ENCODE results near the gene KRT36. TPM values are rescaled to one million over a fixed set of nuclear protein-coding genes. Genes with fewer than 3 reads are reported as not detected.

The KRT36 gene
- total RNA-seq, 1 donor from 2014 or later = not detected

- Mint-ChIP-seq H3K4me1 (no peaks in the 10 kb centered on the region), H3K36me3 (ENCODE audit: low read depth) (no peaks in the 10 kb centered on the region), H3K9me3 (no peaks in the 10 kb centered on the region), H3K27ac (no peak overlapping the region), H3K27me3 (peaks cover 12% of the 10 kb centered on the region), H3K4me3 (no peak overlapping the region)
- intact Hi-C loops (cut with micrococcal nuclease) = no loop called here
- DNase-seq = no peak
Measured at GRCh38 chr17:41439375-41439774, 50.3 kb downstream of the KRT36 start.

- Mint-ChIP-seq H3K36me3 (ENCODE audit: low read depth) (no peaks in the 10 kb centered on the region), H3K4me3 (no peak overlapping the region), H3K27me3 (peaks cover 5% of the 10 kb centered on the region), H3K27ac (no peak overlapping the region), H3K9me3 (no peaks in the 10 kb centered on the region), H3K4me1 (no peaks in the 10 kb centered on the region)
- intact Hi-C loops (cut with micrococcal nuclease) = no loop called here
- DNase-seq = no peak
Measured at GRCh38 chr17:41437769-41438168, 51.9 kb downstream of the KRT36 start.

- Mint-ChIP-seq H3K4me3 (no peak overlapping the region), H3K36me3 (ENCODE audit: low read depth) (no peaks in the 10 kb centered on the region), H3K9me3 (no peaks in the 10 kb centered on the region), H3K27ac (no peak overlapping the region), H3K4me1 (no peaks in the 10 kb centered on the region), H3K27me3 (peaks cover 3% of the 10 kb centered on the region)
- intact Hi-C loops (cut with micrococcal nuclease) = no loop called here
- DNase-seq = no peak
Measured at GRCh38 chr17:41437254-41437653, 52.5 kb downstream of the KRT36 start.

Other genes starting within 250 kb of the KRT36 start
- not detected in 2 replicates for gene KRTAP9-4, start 240.2 kb downstream of the KRT36 start, total RNA-seq
- gene KRTAP9-9, start 234.5 kb downstream of the KRT36 start, total RNA-seq = not detected in 2 replicates
- gene KRTAP9-6, start 224.5 kb downstream of the KRT36 start, total RNA-seq = not detected in 2 replicates
- gene KRTAP9-7, start 214.2 kb downstream of the KRT36 start, total RNA-seq = not detected in 2 replicates
- not detected in 2 replicates for gene KRTAP29-1, start 187.1 kb downstream of the KRT36 start, total RNA-seq
- not detected in 2 replicates for gene KRTAP16-1, start 180.6 kb downstream of the KRT36 start, total RNA-seq
- not detected in 2 replicates for gene KRTAP17-1, start 174.2 kb downstream of the KRT36 start, total RNA-seq
- gene KRT33A, start 139.1 kb downstream of the KRT36 start, total RNA-seq = not detected in 2 replicates
- not detected in 2 replicates for gene KRT33B, start 120.1 kb downstream of the KRT36 start, total RNA-seq
- not detected in 2 replicates for gene KRT34, start 107.6 kb downstream of the KRT36 start, total RNA-seq
- not detected in 2 replicates for gene KRT31, start 92.3 kb downstream of the KRT36 start, total RNA-seq
- gene KRT37, start 65.3 kb downstream of the KRT36 start, total RNA-seq = not detected in 2 replicates
- not detected in 2 replicates for gene KRT38, start 48.9 kb downstream of the KRT36 start, total RNA-seq
- not detected in 2 replicates for gene KRT32, start 22.5 kb downstream of the KRT36 start, total RNA-seq
- gene KRT35, start 8.8 kb downstream of the KRT36 start, total RNA-seq = not detected in 2 replicates
- not detected in 2 replicates for gene KRT13, start 15.7 kb upstream of the KRT36 start, total RNA-seq
- gene KRT15, start 29.0 kb upstream of the KRT36 start, total RNA-seq = not detected in 2 replicates
- not detected in 2 replicates for gene KRT19, start 38.4 kb upstream of the KRT36 start, total RNA-seq
- not detected in 2 replicates for gene KRT9, start 82.1 kb upstream of the KRT36 start, total RNA-seq
- not detected in 2 replicates for gene KRT14, start 97.0 kb upstream of the KRT36 start, total RNA-seq
- gene KRT16, start 122.9 kb upstream of the KRT36 start, total RNA-seq = not detected in 2 replicates
- gene KRT17, start 134.7 kb upstream of the KRT36 start, total RNA-seq = not detected in 2 replicates
- 837 and 858 TPM in 2 replicates for gene EIF1, start 199.0 kb upstream of the KRT36 start, total RNA-seq
- not detected in 2 replicates for gene GAST, start 222.4 kb upstream of the KRT36 start, total RNA-seq
- gene HAP1, start 244.7 kb upstream of the KRT36 start, total RNA-seq = 0.02 and 0.05 TPM in 2 replicates